Measurements from ENCODE around the gene MN1. TPM values are rescaled to one million over a fixed set of nuclear protein-coding genes. Genes with fewer than 3 reads are reported as not detected.

Gene MN1
- total and polyA plus RNA-seq, 2 of the 8 experiments (the other 6 are each of a cell fraction or from before 2014, with no cell fraction given): 3.1 to 4.9 TPM

DNA sequence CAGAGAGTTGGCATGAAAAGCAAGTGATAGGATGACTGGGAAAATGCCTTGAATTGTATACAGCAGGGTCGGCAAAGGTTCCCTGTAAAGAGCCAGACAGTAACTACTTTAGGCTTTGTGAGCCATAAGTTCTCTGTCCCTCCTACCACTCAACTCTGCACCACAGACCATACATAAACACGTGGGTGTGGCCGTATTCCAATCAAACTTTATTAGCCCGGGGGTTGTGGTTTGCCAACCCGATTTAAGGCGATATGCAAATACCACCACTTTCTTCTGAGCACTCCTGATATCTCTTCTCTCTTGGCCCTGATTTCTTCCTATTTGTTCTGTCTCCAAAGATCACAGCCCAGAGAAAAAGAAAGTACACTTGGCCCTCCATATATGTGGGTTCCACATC lies 87.5 kb downstream of the MN1 start:
- ChIA-PET CTCF (ENCODE audit: partially characterized antibody) (interaction anchor here (0.8 to 2.0 kb wide), 3 partner anchors 9 to 309 kb away, joined by 3 to 7 read pairs (median 7); no protein-coding TSS in a partner anchor), POLR2A (ENCODE audit: partially characterized antibody) (interaction anchor here (1.0 to 1.7 kb wide), 2 partner anchors 17 to 22 kb away, joined by 3 to 5 read pairs; no protein-coding TSS in a partner anchor)
- H2BK20ac ChIP-seq (ENCODE audit: low read length): no peak overlapping the region
- no peak overlapping the region for H3K4ac ChIP-seq (replicated peaks; ENCODE audit: insufficient read length, low read depth, low read length)
- H2BK12ac ChIP-seq (ENCODE audit: low read depth, low read length): no peak overlapping the region
- H3K23ac ChIP-seq (ENCODE audit: insufficient read length): no peak overlapping the region
- H3K27ac ChIP-seq (ENCODE audit: low read depth, low read length): no peak overlapping the region
- H2AK5ac ChIP-seq (ENCODE audit: low read depth, low read length): no peak overlapping the region
- no peaks in the 10 kb centered on the region for H3K9me3 ChIP-seq (ENCODE audit: insufficient read depth in 2 of 2, low read depth in 1 of 2, low read length in 1 of 2)
- no peak for FAIRE-seq
- no peak overlapping the region for H3K18ac ChIP-seq (ENCODE audit: extremely low read depth, low read length)
- no peak overlapping the region for H4K8ac ChIP-seq (ENCODE audit: extremely low read depth, insufficient read depth, low read length)
- peaks cover 0 to 9% (median 3%) of the 10 kb centered on the region in 4 experiments; a peak in 1 of 8 replicates for H3K36me3 ChIP-seq (ENCODE audit: control insufficient read depth in 2 of 4, insufficient read depth in 4 of 4, low read length in 3 of 4)
- TF ChIP-seq POLR2A (IDR thresholded peaks at IDR 0.05; ENCODE audit: control extremely low read depth in 1 of 2, low read depth in 2 of 2, low read length in 2 of 2): no peak
- TF ChIP-seq CTCF (IDR thresholded peaks at IDR 0.05; ENCODE audit: control extremely low read depth in 1 of 3, insufficient read depth in 1 of 3, low read depth in 1 of 3, low read length in 3 of 3): no peak
- no peak for TF ChIP-seq EZH2 (IDR thresholded peaks at IDR 0.05; ENCODE audit: low read depth, low read length, severe bottlenecking)
- TF ChIP-seq SUZ12 (IDR thresholded peaks at IDR 0.05; ENCODE audit: low read length): no peak
- no peak for TF ChIP-seq TAF1 (IDR thresholded peaks at IDR 0.05; ENCODE audit: low read depth, low read length)
- no peak for TF ChIP-seq FOSL1 (IDR thresholded peaks at IDR 0.05; ENCODE audit: insufficient read depth, low read depth, low read length)
- no peak for TF ChIP-seq ZNF274 (IDR thresholded peaks at IDR 0.05; ENCODE audit: borderline replicate concordance, extremely low read depth, low read length)
- H4K91ac ChIP-seq (replicated peaks; ENCODE audit: insufficient read length, low read length): no peak overlapping the region
- H3K4me3 ChIP-seq (ENCODE audit: extremely low read depth in 1 of 4, insufficient read depth in 2 of 4, low read depth in 3 of 4, low read length in 4 of 4): no peak overlapping the region
- no peak for DNase-seq (ENCODE audit: low read depth in 1 of 2, low spot score in 2 of 2)
- WGBS, 2 experiments (ENCODE audit: extremely low coverage in 1 of 2, insufficient coverage in 1 of 2, insufficient read length in 1 of 2, insufficient replicate concordance in 2 of 2, low coverage in 1 of 2, low lambda C conversion rate in 2 of 2, missing lambda C conversion rate in 1 of 2): 91% methylated on average over 6 of the region's 6 CpGs; no CpG with 5 or more reads in 1 of the 2 experiments
- H3K79me2 ChIP-seq (ENCODE audit: control insufficient read depth in 1 of 2, insufficient read depth in 2 of 2, low read length in 2 of 2): peaks cover 8 to 44% of the 10 kb centered on the region in 2 experiments
- no peaks in the 10 kb centered on the region; a peak in 1 of 7 replicates for H3K27me3 ChIP-seq (replicated peaks in 1 of 4; ENCODE audit: control insufficient read depth in 3 of 4, extremely low read depth in 1 of 4, insufficient read depth in 3 of 4, low read length in 3 of 4)
- peaks cover 0 to 7% of the 10 kb centered on the region in 2 experiments for H4K20me1 ChIP-seq (replicated peaks in 1 of 2; ENCODE audit: control insufficient read depth in 1 of 2, insufficient read depth in 2 of 2, low read length in 2 of 2)
- H2BK120ac ChIP-seq (replicated peaks; ENCODE audit: low read depth, low read length): no peak overlapping the region
- H3K4me2 ChIP-seq (ENCODE audit: insufficient read depth in 1 of 2, low read depth in 2 of 2, low read length in 2 of 2): no peak overlapping the region
- H3K9ac ChIP-seq (replicated peaks in 1 of 4; ENCODE audit: extremely low read depth in 1 of 4, low read depth in 3 of 4, low read length in 3 of 4): no peak overlapping the region
- peaks cover 0 to 8% (median 5%) of the 10 kb centered on the region in 4 experiments; a peak in 5 of 7 replicates for H3K4me1 ChIP-seq (replicated peaks in 1 of 4; ENCODE audit: control insufficient read depth in 3 of 4, insufficient read depth in 4 of 4, low read length in 3 of 4)
- no peak overlapping the region for H2BK5ac ChIP-seq (ENCODE audit: low read depth, low read length)
- H4K5ac ChIP-seq (ENCODE audit: insufficient read length, low read depth, low read length): no peak overlapping the region
- no peak overlapping the region for H2AFZ ChIP-seq (ENCODE audit: low read length)
- H3K79me1 ChIP-seq (ENCODE audit: low read depth, low read length): peaks cover 13% of the 10 kb centered on the region
- no peak overlapping the region for H2BK15ac ChIP-seq (ENCODE audit: low read length)
- no peak overlapping the region for H3K56ac ChIP-seq (replicated peaks; ENCODE audit: insufficient read length, low read depth, low read length)
- no peaks in the 10 kb centered on the region for H3K23me2 ChIP-seq (ENCODE audit: low read depth, low read length)
- no peak overlapping the region for H3K14ac ChIP-seq (ENCODE audit: insufficient read length)
